HCT116 (cell line): ENCODE measurements around the gene CADPS.

ENCODE experiments used
- EGR1 ChIP-seq: IDR thresholded peaks from 2 replicates; pipeline ENCODE4 v1.6.1; 2012; ENCODE audit warnings: low read depth
- EZH2 ChIP-seq: fragments of 200-600 bp; sonication (generic); IDR thresholded peaks from 2 replicates; pipeline ENCODE4 v1.6.1; 2017; ENCODE audit warnings: antibody characterized with exemption, mixed run types
- EZH2phosphoT487 ChIP-seq: fragments of 200-600 bp; IDR thresholded peaks from 2 replicates; pipeline ENCODE4 v1.6.1; 2018; ENCODE audit warnings: antibody characterized with exemption, borderline replicate concordance
- JUND ChIP-seq: IDR thresholded peaks from 2 replicates; pipeline ENCODE4 v1.6.1; 2012
- POLR2A ChIP-seq: IDR thresholded peaks from 2 replicates; pipeline ENCODE4 v1.7.0; 2011; ENCODE audit warnings: borderline replicate concordance; ENCODE audit not compliant: insufficient read depth, insufficient read length; ENCODE audit errors: extremely low read depth
- POLR2AphosphoS5 ChIP-seq: IDR thresholded peaks from 2 replicates; pipeline ENCODE4 v1.6.1; 2011; ENCODE audit warnings: mild to moderate bottlenecking, low read depth, low read length, moderate library complexity
- RAD21 ChIP-seq: IDR thresholded peaks from 2 replicates; pipeline ENCODE4 v1.6.1; 2012; ENCODE audit warnings: low read depth, mild to moderate bottlenecking
- SRF ChIP-seq: IDR thresholded peaks from 2 replicates; pipeline ENCODE4 v1.6.1; 2012; ENCODE audit warnings: low read depth
- ZNF274 ChIP-seq: fragments of 200-500 bp; sonication (Bioruptor generic); IDR thresholded peaks from 2 replicates; pipeline ENCODE4 v1.6.1; 2014; ENCODE audit warnings: mild to moderate bottlenecking, low read depth, low read length, inconsistent platforms
- TF ChIP-seq, protein P1 (sequence below), 3 experiments: fragments of 200-600 bp in 1 of 3; sonication (generic) in 1 of 3; IDR thresholded peaks in 2 of 3; conservative IDR thresholded peaks in 1 of 3; 2 replicates each; pipeline ENCODE4 v1.5.1; 2012 to 2017; ENCODE audit warnings: low read depth in 2 of 3, low read length in 2 of 3, antibody characterized with exemption in 1 of 3, borderline replicate concordance in 1 of 3, control low read depth in 1 of 3, mild to moderate bottlenecking in 1 of 3, mixed read lengths in 1 of 3, mixed run types in 1 of 3, moderate library complexity in 1 of 3; ENCODE audit not compliant: insufficient read depth in 1 of 3
- TF ChIP-seq, protein P2 (sequence below): IDR thresholded peaks from 2 replicates; pipeline ENCODE4 v1.6.1; 2012
- TF ChIP-seq, protein P3 (sequence below): IDR thresholded peaks from 2 replicates; pipeline ENCODE4 v1.6.1; 2012

DNA sequence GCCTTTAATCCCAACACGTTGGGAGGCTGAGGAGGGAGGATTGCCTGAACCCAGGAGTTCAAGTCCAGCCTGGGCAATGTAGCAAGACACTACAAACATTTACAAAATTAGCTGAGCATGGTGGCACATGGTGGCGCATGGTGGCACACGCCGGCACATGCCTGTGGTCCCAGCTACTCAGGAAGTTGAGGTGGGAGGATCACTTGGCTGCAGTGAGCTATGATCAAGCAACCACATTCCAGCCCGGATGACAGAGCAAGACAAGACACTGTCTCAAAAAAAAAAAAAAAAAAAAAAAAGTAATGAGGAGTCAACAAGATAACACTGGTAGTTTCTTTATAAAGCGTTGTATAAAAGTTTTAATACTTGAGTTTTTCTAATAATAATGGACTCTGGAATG is 511.9 kb downstream of the CADPS start:
- TF ChIP-seq, protein P1, sequence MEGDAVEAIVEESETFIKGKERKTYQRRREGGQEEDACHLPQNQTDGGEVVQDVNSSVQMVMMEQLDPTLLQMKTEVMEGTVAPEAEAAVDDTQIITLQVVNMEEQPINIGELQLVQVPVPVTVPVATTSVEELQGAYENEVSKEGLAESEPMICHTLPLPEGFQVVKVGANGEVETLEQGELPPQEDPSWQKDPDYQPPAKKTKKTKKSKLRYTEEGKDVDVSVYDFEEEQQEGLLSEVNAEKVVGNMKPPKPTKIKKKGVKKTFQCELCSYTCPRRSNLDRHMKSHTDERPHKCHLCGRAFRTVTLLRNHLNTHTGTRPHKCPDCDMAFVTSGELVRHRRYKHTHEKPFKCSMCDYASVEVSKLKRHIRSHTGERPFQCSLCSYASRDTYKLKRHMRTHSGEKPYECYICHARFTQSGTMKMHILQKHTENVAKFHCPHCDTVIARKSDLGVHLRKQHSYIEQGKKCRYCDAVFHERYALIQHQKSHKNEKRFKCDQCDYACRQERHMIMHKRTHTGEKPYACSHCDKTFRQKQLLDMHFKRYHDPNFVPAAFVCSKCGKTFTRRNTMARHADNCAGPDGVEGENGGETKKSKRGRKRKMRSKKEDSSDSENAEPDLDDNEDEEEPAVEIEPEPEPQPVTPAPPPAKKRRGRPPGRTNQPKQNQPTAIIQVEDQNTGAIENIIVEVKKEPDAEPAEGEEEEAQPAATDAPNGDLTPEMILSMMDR (IDR thresholded peaks at IDR 0.05 in 2 of 3, conservative IDR thresholded peaks at IDR 0.05 in 1 of 3; ENCODE audit: borderline replicate concordance in 1 of 3, insufficient read depth in 1 of 3, low read depth in 2 of 3, low read length in 2 of 3), result no peak
- TF ChIP-seq ZNF274, result no peak
- TF ChIP-seq EZH2phosphoT487, result no peak
- no peak for TF ChIP-seq POLR2AphosphoS5
- no peak for TF ChIP-seq POLR2A
- TF ChIP-seq, protein P2, sequence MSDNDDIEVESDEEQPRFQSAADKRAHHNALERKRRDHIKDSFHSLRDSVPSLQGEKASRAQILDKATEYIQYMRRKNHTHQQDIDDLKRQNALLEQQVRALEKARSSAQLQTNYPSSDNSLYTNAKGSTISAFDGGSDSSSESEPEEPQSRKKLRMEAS, result no peak
- TF ChIP-seq SRF, result no peak
- no peak for TF ChIP-seq EZH2
- TF ChIP-seq, protein P3, sequence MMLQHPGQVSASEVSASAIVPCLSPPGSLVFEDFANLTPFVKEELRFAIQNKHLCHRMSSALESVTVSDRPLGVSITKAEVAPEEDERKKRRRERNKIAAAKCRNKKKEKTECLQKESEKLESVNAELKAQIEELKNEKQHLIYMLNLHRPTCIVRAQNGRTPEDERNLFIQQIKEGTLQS, result no peak
- TF ChIP-seq JUND, result no peak
- no peak for TF ChIP-seq EGR1
- no peak for TF ChIP-seq RAD21
